ENCODE results near the gene RBBP9. TPM values are rescaled to one million over a fixed set of nuclear protein-coding genes. Genes with fewer than 3 reads are reported as not detected.

The RBBP9 gene
- polyA plus RNA-seq, 1 experiment: 19.7 TPM

- ChIA-PET POLR2A (no interaction called here), CTCF (interaction anchor here (0.7 kb wide), 1 partner anchor 1047 kb away, joined by 4 read pairs; no protein-coding TSS in a partner anchor)
- H3K27ac ChIP-seq (ENCODE audit: low read depth, low read length): no peak overlapping the region
- no peaks in the 10 kb centered on the region for H3K9me3 ChIP-seq (ENCODE audit: control insufficient read depth, insufficient read depth, low read length)
- DNase-seq (ENCODE audit: low read depth, low spot score): no peak
- TF ChIP-seq CTCF (IDR thresholded peaks at IDR 0.05; ENCODE audit: low read depth, low read length): no peak
- H3K27me3 ChIP-seq (ENCODE audit: control insufficient read depth, insufficient read depth, low read length): no peaks in the 10 kb centered on the region
- H3K4me3 ChIP-seq (ENCODE audit: low read depth, low read length): no peak overlapping the region
Observed at GRCh38 chr20:18515973-18516372, 18.9 kb upstream of the RBBP9 start.

- CTCF ChIA-PET: no interaction called here
Observed at GRCh38 chr20:18514127-18514526, 17.1 kb upstream of the RBBP9 start.

GRCh38 chr20:18513208-18513607, 16.2 kb upstream of the RBBP9 start:
- H3K27ac ChIP-seq (ENCODE audit: low read depth, low read length): no peak overlapping the region
- CTCF ChIA-PET: no interaction called here
- no peak overlapping the region for H3K4me3 ChIP-seq (ENCODE audit: low read depth, low read length)
- no peak for TF ChIP-seq CTCF (IDR thresholded peaks at IDR 0.05; ENCODE audit: low read depth, low read length)
- no peaks in the 10 kb centered on the region for H3K27me3 ChIP-seq (ENCODE audit: control insufficient read depth, insufficient read depth, low read length)
- H3K9me3 ChIP-seq (ENCODE audit: control insufficient read depth, insufficient read depth, low read length): no peaks in the 10 kb centered on the region
- POLR2A ChIA-PET: no interaction called here
- DNase-seq (ENCODE audit: low read depth, low spot score): no peak

More at GRCh38 chr20:18514127-18514526, 17.1 kb upstream of the RBBP9 start:
- no peak overlapping the region for H3K27ac ChIP-seq (ENCODE audit: low read depth, low read length)
- no peak for DNase-seq (ENCODE audit: low read depth, low spot score)
- POLR2A ChIA-PET: no interaction called here
- no peak for TF ChIP-seq CTCF (IDR thresholded peaks at IDR 0.05; ENCODE audit: low read depth, low read length)
- H3K4me3 ChIP-seq (ENCODE audit: low read depth, low read length): no peak overlapping the region
- H3K9me3 ChIP-seq (ENCODE audit: control insufficient read depth, insufficient read depth, low read length): no peaks in the 10 kb centered on the region
- H3K27me3 ChIP-seq (ENCODE audit: control insufficient read depth, insufficient read depth, low read length): no peaks in the 10 kb centered on the region

GRCh38 chr20:18511571-18511970, 14.5 kb upstream of the RBBP9 start:
- Histone ChIP-seq H3K4me3 (ENCODE audit: low read depth, low read length) (no peak overlapping the region), H3K27me3 (ENCODE audit: control insufficient read depth, insufficient read depth, low read length) (no peaks in the 10 kb centered on the region), H3K27ac (ENCODE audit: low read depth, low read length) (no peak overlapping the region), H3K9me3 (ENCODE audit: control insufficient read depth, insufficient read depth, low read length) (no peaks in the 10 kb centered on the region)
- CTCF ChIA-PET: no interaction called here
- no peak for TF ChIP-seq CTCF (IDR thresholded peaks at IDR 0.05; ENCODE audit: low read depth, low read length)
- no peak for DNase-seq (ENCODE audit: low read depth, low spot score)
- POLR2A ChIA-PET: no interaction called here

GRCh38 chr20:18507218-18508191, 10.5 kb upstream of the RBBP9 start, which contains the start of gene SEC23B:
SEC23B (plus strand) TSS chr20:18507940; CDS start chr20:18510836, 2,896 bp downstream.
- peak; percentile 92 for DNase-seq (ENCODE audit: low read depth, low spot score)
- ChIA-PET CTCF (interaction anchor here (0.5 to 1.8 kb wide), 4 partner anchors 9 to 1487 kb away, joined by 3 to 8 read pairs (median 4); partner anchors contain the start of gene RBBP9), POLR2A (interaction anchor here (0.6 to 2.4 kb wide), 8 partner anchors 8 to 1009 kb away, joined by 3 to 21 read pairs (median 4); partner anchors contain the start of genes DZANK1, MGME1, POLR3F and RBBP9)
- no peak for TF ChIP-seq CTCF (IDR thresholded peaks at IDR 0.05; ENCODE audit: low read depth, low read length)
- Histone ChIP-seq H3K9me3 (ENCODE audit: control insufficient read depth, insufficient read depth, low read length) (no peaks in the 10 kb centered on the region; the same call in 1 of the 2 replicates), H3K27ac (ENCODE audit: low read depth, low read length) (peak within 1 kb of the TSS; percentile 98), H3K4me3 (ENCODE audit: low read depth, low read length) (peak within 1 kb of the TSS; percentile 90), H3K27me3 (ENCODE audit: control insufficient read depth, insufficient read depth, low read length) (no peaks in the 10 kb centered on the region)

All from AG04450 (cell line).